SIG-M5 treated with dmso at 0.1 percent for 504 hours (cell line): Measurements from ENCODE around the gene AFAP1L2.
"Not testable (repeated sequence)": the region's sequence is repeated elsewhere in the genome, so short reads cannot be mapped to it uniquely, and the experiment has no call there.

Source experiments
- DNase-seq: peaks from one replicate; lab custom pipeline; 2025; ENCODE audit not compliant: unreplicated experiment; lab: John Stamatoyannopoulos, UW

The AFAP1L2 gene

GRCh38 chr10:114340816-114341215 lies 63.5 kb downstream of the AFAP1L2 start:
- DNase-seq, result no peak

DNA sequence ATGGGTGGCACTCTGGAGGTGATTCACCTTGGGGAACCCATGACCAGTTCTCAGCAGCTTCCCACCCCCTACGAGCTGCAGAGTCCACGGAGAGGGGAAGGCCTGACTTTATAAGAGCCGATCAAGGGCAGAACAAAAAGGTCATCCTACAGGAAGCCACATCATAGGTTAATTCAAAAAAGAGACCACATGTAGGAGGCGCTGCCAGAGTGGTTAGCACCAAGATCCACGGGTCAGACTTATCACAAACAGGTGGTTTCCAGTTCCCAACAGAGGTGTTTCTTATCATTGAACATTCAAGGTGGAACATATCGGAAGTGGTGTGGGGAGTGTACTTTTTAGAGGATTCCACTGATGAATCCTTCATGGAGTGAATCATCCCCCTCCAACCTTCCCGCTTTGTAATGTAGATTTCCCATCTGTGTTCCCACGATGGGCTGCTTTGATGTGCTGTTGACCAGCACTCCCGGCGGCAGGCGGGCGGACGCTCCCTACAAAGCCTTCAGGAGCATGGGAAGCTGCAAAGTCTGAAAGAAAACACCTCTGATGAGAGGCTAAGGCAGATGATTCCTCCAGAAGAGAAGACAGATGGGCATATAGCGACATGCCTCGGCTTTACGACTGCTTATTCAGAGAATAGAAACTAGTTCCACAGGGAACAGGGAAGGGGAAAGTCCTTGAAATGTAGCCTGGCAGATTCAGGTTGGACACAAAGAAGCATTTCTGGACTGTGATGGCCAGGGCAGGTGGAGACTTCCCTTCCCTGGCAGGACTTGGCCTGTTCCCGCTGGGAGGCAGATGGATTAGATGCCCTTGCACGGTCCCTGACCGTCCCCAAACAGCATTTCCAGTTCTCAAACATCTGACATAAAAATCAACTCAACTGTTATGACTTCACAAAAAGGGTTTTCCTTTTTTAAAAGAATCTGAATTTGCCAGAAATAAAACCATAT lies 66.5 kb downstream of the AFAP1L2 start:
- DNase-seq, result no peak

DNA sequence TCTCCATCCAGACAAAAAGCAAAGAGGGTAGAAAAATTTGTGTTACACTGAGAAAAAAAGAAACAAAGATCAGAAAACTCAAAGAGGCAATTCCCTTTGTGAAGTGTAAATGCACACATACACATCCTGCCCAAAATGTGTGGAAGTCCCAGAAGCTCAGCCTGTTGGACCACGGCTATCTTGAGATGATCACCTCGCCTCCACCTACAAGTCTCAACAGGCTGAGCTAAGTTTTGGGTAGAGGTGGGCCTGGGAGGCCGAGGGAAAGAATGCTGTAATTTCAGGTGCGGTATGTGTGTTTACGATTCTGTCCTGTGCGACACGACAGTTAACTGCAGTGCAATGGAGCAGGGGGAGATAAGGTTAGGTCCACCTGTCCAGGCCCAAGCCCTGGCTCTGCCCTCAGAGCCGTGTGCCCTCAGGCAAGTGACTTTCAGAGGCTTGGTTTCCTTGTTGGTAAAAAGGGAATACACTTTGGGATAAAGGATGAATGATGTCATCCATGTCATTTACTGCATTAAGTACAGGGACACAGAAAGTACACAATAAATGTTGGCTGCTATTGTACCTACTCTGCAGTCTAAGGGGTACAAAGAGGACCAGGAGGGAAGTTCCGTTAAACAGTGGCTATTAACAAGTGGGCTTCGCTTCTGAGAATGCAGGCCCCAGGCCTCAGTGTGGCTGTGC lies 67.3 kb downstream of the AFAP1L2 start:
- no peak for DNase-seq

GRCh38 chr10:114335614-114336013 lies 68.7 kb downstream of the AFAP1L2 start:
- DNase-seq, result no peak

GRCh38 chr10:114334301-114334700 lies 70.0 kb downstream of the AFAP1L2 start:
- no peak for DNase-seq

- DNase-seq, result not testable (repeated sequence)
Measured at GRCh38 chr10:114333441-114333840, 70.9 kb downstream of the AFAP1L2 start.

- no peak for DNase-seq
Measured at GRCh38 chr10:114332301-114333192, 71.8 kb downstream of the AFAP1L2 start.

- no peak for DNase-seq
Measured at GRCh38 chr10:114329634-114330365, 74.5 kb downstream of the AFAP1L2 start.

- DNase-seq, result no peak
Measured at GRCh38 chr10:114328874-114329273, 75.4 kb downstream of the AFAP1L2 start.

- no peak for DNase-seq
Measured at GRCh38 chr10:114328441-114328812, 75.9 kb downstream of the AFAP1L2 start.

- DNase-seq, result no peak
Measured at GRCh38 chr10:114327537-114328440, 76.5 kb downstream of the AFAP1L2 start.

GRCh38 chr10:114326795-114327194 lies 77.5 kb downstream of the AFAP1L2 start:
- no peak for DNase-seq

- DNase-seq, result no peak
Measured at GRCh38 chr10:114323023-114323422, 81.3 kb downstream of the AFAP1L2 start.

- no peak for DNase-seq
Measured at GRCh38 chr10:114322344-114322743, 82.0 kb downstream of the AFAP1L2 start.

GRCh38 chr10:114320249-114321116 lies 83.8 kb downstream of the AFAP1L2 start:
- DNase-seq, result no peak

DNA sequence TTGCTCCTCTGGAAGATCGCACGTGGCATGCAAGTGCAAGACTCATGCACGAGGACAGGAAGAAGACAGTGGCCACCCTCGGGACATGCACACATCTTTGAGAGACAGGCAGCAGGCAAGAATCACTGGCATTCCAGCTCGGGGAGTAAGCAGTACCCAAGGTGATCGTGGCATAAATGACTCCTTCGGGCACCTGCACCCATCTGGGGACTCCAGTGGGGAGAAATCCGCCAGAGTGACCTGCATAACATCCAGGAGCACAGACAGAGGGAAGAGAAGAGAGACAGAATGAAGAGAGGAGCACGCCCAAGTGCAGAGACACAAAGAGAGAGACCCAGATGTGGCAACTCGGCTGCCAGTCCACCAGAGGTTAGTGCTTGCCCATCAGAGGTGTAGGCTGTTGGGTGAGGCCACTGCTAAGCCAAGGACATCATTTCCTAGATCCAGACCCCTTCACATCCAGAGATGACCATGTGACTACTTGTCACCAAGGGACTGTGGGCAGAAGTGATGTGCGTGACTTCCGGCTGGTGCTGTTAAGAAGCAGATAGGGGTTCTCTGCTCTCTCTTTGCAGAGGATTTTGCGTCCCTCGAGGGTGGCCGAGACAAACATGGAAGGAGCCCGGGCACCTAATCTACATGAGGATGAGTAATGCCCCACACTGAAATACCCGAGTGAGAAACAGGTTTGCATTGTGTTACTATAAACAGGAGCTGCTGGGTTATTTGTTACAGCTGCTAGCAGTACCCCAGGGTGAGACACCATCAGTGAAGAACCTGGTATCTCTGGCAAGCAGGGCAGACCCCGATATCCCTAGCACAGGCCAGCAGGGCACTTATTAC lies 84.7 kb downstream of the AFAP1L2 start:
- no peak for DNase-seq

- DNase-seq, result no peak
Measured at GRCh38 chr10:114316744-114317143, 87.6 kb downstream of the AFAP1L2 start.
